SU-DHL-6 (cell line): ENCODE results near the gene PLCE1.

Source experiments
- H2AFZ ChIP-seq: fragments of 200-600 bp; sonication (generic); 2 replicates; pipeline ENCODE4 v1.6.1; 2014; ENCODE audit warnings: low read depth, mild to moderate bottlenecking, moderate library complexity, mixed read lengths, antibody characterized with exemption, low read length; ENCODE audit not compliant: severe bottlenecking
- H3F3A ChIP-seq: fragments of 200-600 bp; shearing (Covaris generic); 2 replicates; pipeline ENCODE4 v1.6.0; 2016; ENCODE audit warnings: antibody characterized with exemption, mild to moderate bottlenecking; ENCODE audit not compliant: insufficient read depth
- H3K27ac ChIP-seq: fragments of 200-600 bp; sonication (generic); 2 replicates; pipeline ENCODE4 v1.5.1; 2016; ENCODE audit warnings: low read depth, mild to moderate bottlenecking, low read length, moderate library complexity, mixed read lengths
- H3K27me3 ChIP-seq: fragments of 200-600 bp; sonication (generic), shearing (Covaris generic); 2 replicates; pipeline ENCODE4 v1.6.0; 2014; ENCODE audit warnings: mild to moderate bottlenecking, low read length
- H3K36me3 ChIP-seq: fragments of 200-600 bp; sonication (generic); 2 replicates; pipeline ENCODE4 v1.6.1; 2014; ENCODE audit warnings: mild to moderate bottlenecking, low read length, mixed read lengths
- H3K4me2 ChIP-seq: fragments of 300-600, 200-600 bp; shearing (Covaris generic), sonication (generic); 2 replicates; pipeline ENCODE4 v1.6.0; 2014; ENCODE audit warnings: low read length, low read depth, mild to moderate bottlenecking; ENCODE audit not compliant: poor library complexity, severe bottlenecking
- H3K4me3 ChIP-seq: fragments of 200-600 bp; sonication (generic); 2 replicates; pipeline ENCODE4 v1.5.1; 2014; ENCODE audit warnings: antibody characterized with exemption, low read length, mild to moderate bottlenecking, mixed read lengths; ENCODE audit not compliant: insufficient read depth, poor library complexity, severe bottlenecking
- H3K79me2 ChIP-seq: fragments of 200-600 bp; sonication (generic); 2 replicates; pipeline ENCODE4 v1.6.1; 2014; ENCODE audit warnings: mild to moderate bottlenecking, low read length, moderate library complexity; ENCODE audit not compliant: insufficient read depth
- H3K9ac ChIP-seq: fragments of 200-600 bp; sonication (generic); 2 replicates; pipeline ENCODE4 v1.7.0; 2014; ENCODE audit warnings: mild to moderate bottlenecking, low read length
- H3K9me2 ChIP-seq: fragments of 200-600 bp; sonication (generic); replicated peaks from 2 replicates; pipeline ENCODE4 v1.6.1; 2014; ENCODE audit warnings: low read length; ENCODE audit not compliant: insufficient read depth
- H3K9me3 ChIP-seq: fragments of 200-600 bp; sonication (generic); 2 replicates; pipeline ENCODE4 v1.6.1; 2014; ENCODE audit warnings: low read length, mixed read lengths; ENCODE audit not compliant: insufficient read depth
- H4K20me1 ChIP-seq: fragments of 200-600 bp; sonication (generic); 2 replicates; pipeline ENCODE4 v1.6.1; 2014; ENCODE audit warnings: low read depth, mild to moderate bottlenecking, antibody characterized with exemption, low read length, moderate library complexity, mixed read lengths
- CTCF ChIP-seq: fragments of 200-600 bp; sonication (generic); IDR thresholded peaks from one replicate; pipeline ENCODE4 v1.5.1; 2017; ENCODE audit warnings: antibody characterized with exemption, mild to moderate bottlenecking, low read length, moderate library complexity; ENCODE audit not compliant: insufficient read depth, poor library complexity, severe bottlenecking
- EZH2phosphoT487 ChIP-seq: fragments of 200-600 bp; sonication (generic), shearing (Covaris generic); conservative IDR thresholded peaks from 2 replicates; pipeline ENCODE4 v1.6.1; 2018; ENCODE audit warnings: mild to moderate bottlenecking, antibody characterized with exemption, low read length, moderate library complexity, mixed read lengths

PLCE1 gene

GRCh38 chr10:94038024-94038423 is 44.3 kb downstream of the PLCE1 start:
- TF ChIP-seq EZH2phosphoT487 (no peak), CTCF (no peak)
- Histone ChIP-seq H3K4me3 (no peak overlapping the region), H3K27me3 (no peaks in the 10 kb centered on the region), H3K36me3 (no peaks in the 10 kb centered on the region), H3K9me2 (no peaks in the 10 kb centered on the region), H3K9ac (no peak overlapping the region), H3K79me2 (no peaks in the 10 kb centered on the region), H3K9me3 (no peaks in the 10 kb centered on the region), H4K20me1 (no peaks in the 10 kb centered on the region), H3K4me2 (no peak overlapping the region), H3K27ac (no peak overlapping the region), H3F3A (no peaks in the 10 kb centered on the region), H2AFZ (no peak overlapping the region)

GRCh38 chr10:94041206-94041605 is 47.5 kb downstream of the PLCE1 start:
- Histone ChIP-seq H3F3A (no peaks in the 10 kb centered on the region), H3K4me3 (no peak overlapping the region), H4K20me1 (no peaks in the 10 kb centered on the region), H2AFZ (no peak overlapping the region), H3K9me2 (no peaks in the 10 kb centered on the region), H3K27ac (no peak overlapping the region), H3K36me3 (no peaks in the 10 kb centered on the region), H3K4me2 (no peak overlapping the region), H3K9ac (no peak overlapping the region), H3K27me3 (no peaks in the 10 kb centered on the region), H3K9me3 (no peaks in the 10 kb centered on the region), H3K79me2 (no peaks in the 10 kb centered on the region)
- TF ChIP-seq EZH2phosphoT487 = no peak
- TF ChIP-seq CTCF = no peak

GRCh38 chr10:94042001-94042833 is 48.5 kb downstream of the PLCE1 start:
- no peaks in the 10 kb centered on the region for H3F3A ChIP-seq
- no peaks in the 10 kb centered on the region for H3K27me3 ChIP-seq
- no peaks in the 10 kb centered on the region for H3K9me2 ChIP-seq
- no peak overlapping the region for H3K27ac ChIP-seq
- no peak overlapping the region for H3K4me3 ChIP-seq
- no peak overlapping the region for H3K9ac ChIP-seq
- H3K9me3 ChIP-seq = no peaks in the 10 kb centered on the region
- no peak overlapping the region for H3K4me2 ChIP-seq
- H4K20me1 ChIP-seq = no peaks in the 10 kb centered on the region
- H2AFZ ChIP-seq = no peak overlapping the region
- TF ChIP-seq CTCF (no peak), EZH2phosphoT487 (no peak)
- H3K79me2 ChIP-seq = no peaks in the 10 kb centered on the region
- no peaks in the 10 kb centered on the region for H3K36me3 ChIP-seq
